Spleen (tissue), 11 donors: Measurements from ENCODE around the gene WDFY4. TPM values are rescaled to one million over a fixed set of nuclear protein-coding genes. Genes with fewer than 3 reads are reported as not detected.

ENCODE experiments used
- DNase-seq: peaks from one replicate; pipeline ENCODE4 v3.0.0-alpha.2; 2020
- H3K27ac ChIP-seq, 8 donors: fragments of 200-600 bp; sonication (generic) in 7 of 8; 1 replicate in 4 of 8; 2 replicates in 4 of 8; pipeline versions ENCODE4 v1.5.0 to v1.8.0; 2016 to 2021; ENCODE audit warnings: inconsistent platforms in 4 of 8, mild to moderate bottlenecking in 4 of 8, moderate library complexity in 1 of 8
- H3K27me3 ChIP-seq, 7 donors: fragments of 200-600 bp; sonication (generic) in 6 of 7; replicated peaks in 1 of 7; 1 replicate in 4 of 7; 2 replicates in 3 of 7; pipeline versions ENCODE4 v1.5.0 to v1.8.0; 2016 to 2021; ENCODE audit warnings: inconsistent platforms in 3 of 7, mild to moderate bottlenecking in 1 of 7
- H3K36me3 ChIP-seq, 6 donors: fragments of 200-600 bp; sonication (generic) in 5 of 6; 1 replicate in 4 of 6; 2 replicates in 2 of 6; pipeline versions ENCODE4 v1.5.0 to v1.8.0; 2016 to 2021; ENCODE audit warnings: inconsistent platforms in 2 of 6
- H3K4me1 ChIP-seq, 6 donors: fragments of 200-600 bp; sonication (generic) in 5 of 6; 1 replicate in 3 of 6; 2 replicates in 3 of 6; pipeline versions ENCODE4 v1.5.0 to v1.8.0; 2016 to 2021; ENCODE audit warnings: inconsistent platforms in 3 of 6
- H3K4me3 ChIP-seq, 8 donors: fragments of 200-600 bp; sonication (generic) in 7 of 8; 1 replicate in 4 of 8; 2 replicates in 4 of 8; pipeline versions ENCODE4 v1.5.0 to v1.8.0; 2016 to 2021; ENCODE audit warnings: inconsistent platforms in 4 of 8, mild to moderate bottlenecking in 4 of 8, moderate library complexity in 2 of 8
- H3K9me3 ChIP-seq, 8 donors: fragments of 200-600 bp; sonication (generic) in 7 of 8; 1 replicate in 4 of 8; 2 replicates in 4 of 8; pipeline versions ENCODE4 v1.5.0 to v1.8.0; 2016 to 2021; ENCODE audit warnings: inconsistent platforms in 4 of 8
- CTCF ChIP-seq, 11 experiments: fragments of 200-600 bp in 7 of 11; fragments of 450-650 bp in 4 of 11; sonication (generic) in 4 of 11; IDR thresholded peaks in 8 of 11; conservative IDR thresholded peaks in 3 of 11; 1 replicate in 7 of 11; 2 replicates in 4 of 11; pipeline versions ENCODE4 v1.4.0 to v1.8.0; 2016 to 2021; ENCODE audit warnings: antibody characterized with exemption in 11 of 11, inconsistent platforms in 4 of 11, mild to moderate bottlenecking in 1 of 11
- POLR2A ChIP-seq, 3 donors: fragments of 450-650 bp; IDR thresholded peaks; one replicate each; pipeline ENCODE4 v1.5.1; 2017; ENCODE audit warnings: antibody characterized with exemption in 3 of 3, mild to moderate bottlenecking in 1 of 3
- POLR2AphosphoS5 ChIP-seq, 3 donors: sonication (generic); formaldehyde crosslinking; IDR thresholded peaks; one replicate each; pipeline ENCODE4 v1.5.1; 2017; ENCODE audit warnings: antibody characterized with exemption in 3 of 3
- WGBS, 5 donors: extraction: QIAGEN DNeasy Blood & Tissue Kit in 3 of 5; methylation state at CpG; one replicate each; pipeline versions ENCODE4 v1.1.5 to v1.1.7; 2013 to 2018; 5-methylcytosine and 5-hydroxymethylcytosine counted together
- intact Hi-C: fragments of 100-400 bp; cut with DNase I; formaldehyde crosslinking; loops from one replicate; pipeline ENCODE4 v1.15.0; 2023; ENCODE audit warnings: low total_unique reads
- polyA plus RNA-seq, 3 donors: library from polyadenylated mRNA; stranded (reverse); fragments of 200-250 nt; gene quantifications; one replicate each; pipeline ENCODE4 v1.2.1, GENCODE V29; 2013
- total RNA-seq, 7 donors: library from RNA; depleted of rRNA in 3 of 7; stranded (reverse); fragments of >200 nt in 3 of 7; fragmentation: NEBNext Ultra II Directional in 4 of 7; extraction: Animal tissue kit (Norgen Biotek cat#: 25700) in 4 of 7; gene quantifications; one replicate each; pipeline versions ENCODE4 v1.1.0 to v1.2.1, GENCODE V29; 2016 to 2021
- donor health status: healthy with polysubstance abuse.
- donor health status: DM: no; HTN: no; CAD: no; lungs with moderate emphysema.
- donor health status: DM: no; HTN: no; CAD: no.
- donor health status: Bipolar disorder and iron deficiency.
- donor health status: healthy.
- donor health status: DM: no; HTN: no; CAD: no.
- donor health status: DM: yes; HTN: yes; CAD: no.

Gene WDFY4
- total and polyA plus RNA-seq, 10 donors, result 31.7 to 120 (median 88.9) TPM

DNA sequence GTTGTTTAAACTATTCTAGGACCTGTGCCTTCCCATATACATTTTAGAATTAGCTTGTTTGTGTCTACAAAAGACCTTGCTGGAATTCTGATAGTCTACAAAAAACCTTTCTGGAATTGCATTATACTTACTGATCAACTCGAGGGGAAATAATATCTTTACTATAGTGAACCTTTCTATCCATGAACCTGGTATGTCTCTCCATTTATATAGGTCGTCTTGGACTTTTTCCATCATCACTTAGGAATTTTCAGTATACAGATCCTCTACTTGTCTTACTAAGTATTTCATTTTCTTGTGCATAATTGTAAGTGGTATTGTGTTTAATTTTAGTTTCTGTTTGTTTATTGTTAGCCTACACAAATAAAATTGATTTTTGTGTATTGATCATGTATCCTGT, 101.1 kb downstream of the WDFY4 start:
- DNase-seq, result no peak
- TF ChIP-seq POLR2A (IDR thresholded peaks at IDR 0.05), result no peak
- no peak for TF ChIP-seq CTCF (IDR thresholded peaks at IDR 0.05 in 8 of 11, conservative IDR thresholded peaks at IDR 0.05 in 3 of 11)
- no peak for TF ChIP-seq POLR2AphosphoS5 (IDR thresholded peaks at IDR 0.05)
- Histone ChIP-seq H3K4me1 (peaks cover 0 to 15% (median 0%) of the 10 kb centered on the region in 6 donors), H3K27ac (no peak overlapping the region), H3K27me3 (no peaks in the 10 kb centered on the region), H3K9me3 (no peaks in the 10 kb centered on the region), H3K36me3 (peaks cover 0 to 81% (median 24%) of the 10 kb centered on the region in 6 donors), H3K4me3 (no peak overlapping the region)
- WGBS, 5 donors, result 72 to 91% (median 83%) methylated on average over 2 of the region's 2 CpGs
- intact Hi-C loops, result no loop called here

GRCh38 chr10:48786606-48787282, 102.1 kb downstream of the WDFY4 start:
- Histone ChIP-seq H3K9me3 (no peaks in the 10 kb centered on the region), H3K27me3 (no peaks in the 10 kb centered on the region), H3K4me3 (no peak overlapping the region), H3K36me3 (peaks cover 0 to 82% (median 25%) of the 10 kb centered on the region in 6 donors), H3K4me1 (peaks cover 0 to 15% (median 0%) of the 10 kb centered on the region in 6 donors), H3K27ac (peak overlapping the region in 4 of 8 donors; percentile 30 to 72 (median 54))
- DNase-seq, result no peak
- WGBS, 5 donors, result 79 to 88% (median 85%) methylated on average over 4 of the region's 4 CpGs
- intact Hi-C loops, result no loop called here
- TF ChIP-seq CTCF (IDR thresholded peaks at IDR 0.05 in 8 of 11, conservative IDR thresholded peaks at IDR 0.05 in 3 of 11) (no peak), POLR2AphosphoS5 (IDR thresholded peaks at IDR 0.05) (no peak)

- peak overlapping the region in 2 of 8 donors; percentile 16 to 84 for H3K27ac ChIP-seq
- H3K4me1 ChIP-seq, result peaks cover 0 to 15% (median 0%) of the 10 kb centered on the region in 6 donors
- DNase-seq, result no peak
- TF ChIP-seq CTCF (IDR thresholded peaks at IDR 0.05 in 8 of 11, conservative IDR thresholded peaks at IDR 0.05 in 3 of 11) (no peak), POLR2AphosphoS5 (IDR thresholded peaks at IDR 0.05) (no peak), POLR2A (IDR thresholded peaks at IDR 0.05) (no peak)
- no peaks in the 10 kb centered on the region for H3K27me3 ChIP-seq
- no peak overlapping the region for H3K4me3 ChIP-seq
- H3K36me3 ChIP-seq, result peaks cover 0 to 87% (median 30%) of the 10 kb centered on the region in 6 donors
- no peaks in the 10 kb centered on the region for H3K9me3 ChIP-seq
- intact Hi-C loops, result no loop called here
- 89 to 98% (median 93%) methylated on average over 5 of the region's 5 CpGs for WGBS, 5 donors
These were observed 103.9 kb downstream of the WDFY4 start for GRCh38 chr10:48788554-48788953.
